ENCODE measurements around the gene SIGLEC15. TPM values are rescaled to one million over a fixed set of nuclear protein-coding genes. Genes with fewer than 3 reads are reported as not detected.

SIGLEC15 gene
- polyA plus RNA-seq, 3 donors = 6.5 to 9.9 (median 7.8) TPM

DNA sequence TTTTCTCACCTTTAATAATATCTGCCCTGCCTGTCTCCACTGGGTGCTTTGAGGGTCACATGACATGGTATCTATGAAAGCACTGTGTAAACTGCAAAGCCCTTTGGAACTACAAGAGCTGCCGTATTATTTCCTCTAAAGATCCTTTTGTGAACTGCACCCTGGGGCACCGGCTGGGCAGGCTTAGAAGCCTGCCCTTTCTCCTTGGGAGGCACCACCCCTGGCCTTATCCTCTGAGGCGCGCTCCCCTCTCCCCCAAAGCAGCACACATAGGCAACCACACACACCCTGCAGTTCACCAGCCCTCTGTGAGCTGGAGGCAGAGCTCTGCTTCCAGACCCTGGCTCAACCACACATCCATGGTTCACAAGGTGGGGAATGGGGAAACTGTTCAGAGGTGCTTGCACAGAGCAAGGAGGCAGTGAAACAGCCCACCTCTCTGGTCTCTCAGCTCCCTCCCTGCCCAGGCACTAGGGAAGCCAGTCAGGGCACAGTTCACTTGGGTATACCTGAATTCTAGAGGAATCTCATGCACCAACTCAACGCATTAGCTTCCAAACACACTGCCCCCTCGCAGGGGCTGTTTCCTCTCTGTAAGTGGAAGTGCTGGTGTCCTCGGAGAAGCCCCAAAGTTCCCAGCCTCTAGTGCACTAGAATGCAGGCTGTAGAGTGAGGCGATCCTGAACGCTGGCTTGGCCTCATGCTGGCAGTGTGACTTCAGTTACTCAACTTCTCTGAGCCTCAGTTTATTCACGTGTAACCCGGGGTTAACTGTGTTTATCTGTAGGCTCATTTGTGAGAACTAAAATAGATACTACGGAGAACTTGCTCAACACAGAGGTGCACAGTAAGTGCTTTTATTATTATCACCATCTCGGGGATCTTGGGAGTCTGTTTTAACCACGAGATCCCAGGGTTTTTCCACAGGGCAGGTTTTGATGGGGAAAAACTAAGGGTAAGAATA is 11.0 kb downstream of the SIGLEC15 start:
- H3K4me1 ChIP-seq (ENCODE audit: control insufficient read depth in 1 of 2, insufficient read depth in 2 of 2, low read length in 2 of 2) = peaks cover 18 to 36% of the 10 kb centered on the region in 2 donors
- H2AFZ ChIP-seq (ENCODE audit: insufficient read depth, low read depth, low read length, poor library complexity, severe bottlenecking) = no peak overlapping the region
- WGBS (ENCODE audit: insufficient coverage) = 80% methylated on average over 5 of the region's 14 CpGs
- Mint-ChIP-seq H3K27me3 (ENCODE audit: low read depth in 3 of 3) (peaks cover 20 to 35% (median 22%) of the 10 kb centered on the region in 3 donors), H3K27ac (peak overlapping the region in 1 of 7 donors; percentile 2), H3K4me3 (peak overlapping the region; percentile 45 to 85), H3K4me1 (peaks cover 39% of the 10 kb centered on the region), H3K9me3 (peaks cover 0 to 4% (median 0%) of the 10 kb centered on the region in 7 donors), H3K36me3 (peaks cover 4 to 9% of the 10 kb centered on the region in 2 donors)
- no peaks in the 10 kb centered on the region for H3K79me2 ChIP-seq (ENCODE audit: insufficient read depth, low read length)
- H3K4me3 ChIP-seq (replicated peaks in 1 of 3; ENCODE audit: low read depth in 2 of 3, low read length in 3 of 3) = peak overlapping the region in 1 of 3 experiments; percentile 66
- H3K27me3 ChIP-seq (ENCODE audit: control insufficient read depth in 2 of 2, insufficient read depth in 2 of 2, low read length in 2 of 2) = peaks cover 13 to 22% of the 10 kb centered on the region in 2 donors
- H3K9me3 ChIP-seq (replicated peaks in 1 of 2; ENCODE audit: control insufficient read depth in 1 of 2, insufficient read depth in 1 of 2, low read length in 2 of 2) = no peaks in the 10 kb centered on the region
- no peaks in the 10 kb centered on the region for H3K36me3 ChIP-seq (replicated peaks in 1 of 2; ENCODE audit: control insufficient read depth in 1 of 2, insufficient read depth in 2 of 2, low read length in 2 of 2)
- intact Hi-C loops (cut with micrococcal nuclease) = loop anchor here (2.0 to 10.0 kb wide), 6 partner anchors 59 to 172 kb away; partner anchors contain the start of gene SLC14A1 (in 1 of the 2)
- H3K9ac ChIP-seq (ENCODE audit: insufficient read depth, low read length, poor library complexity, severe bottlenecking) = no peak overlapping the region
- H3K4me2 ChIP-seq (replicated peaks; ENCODE audit: extremely low read depth, low read length, poor library complexity, severe bottlenecking) = peak overlapping the region; percentile 73
- no peak overlapping the region for H3K27ac ChIP-seq (ENCODE audit: low read depth in 1 of 2, low read length in 2 of 2)
- no peaks in the 10 kb centered on the region for H4K20me1 ChIP-seq (ENCODE audit: insufficient read depth, low read length)
- TF ChIP-seq, protein P1, sequence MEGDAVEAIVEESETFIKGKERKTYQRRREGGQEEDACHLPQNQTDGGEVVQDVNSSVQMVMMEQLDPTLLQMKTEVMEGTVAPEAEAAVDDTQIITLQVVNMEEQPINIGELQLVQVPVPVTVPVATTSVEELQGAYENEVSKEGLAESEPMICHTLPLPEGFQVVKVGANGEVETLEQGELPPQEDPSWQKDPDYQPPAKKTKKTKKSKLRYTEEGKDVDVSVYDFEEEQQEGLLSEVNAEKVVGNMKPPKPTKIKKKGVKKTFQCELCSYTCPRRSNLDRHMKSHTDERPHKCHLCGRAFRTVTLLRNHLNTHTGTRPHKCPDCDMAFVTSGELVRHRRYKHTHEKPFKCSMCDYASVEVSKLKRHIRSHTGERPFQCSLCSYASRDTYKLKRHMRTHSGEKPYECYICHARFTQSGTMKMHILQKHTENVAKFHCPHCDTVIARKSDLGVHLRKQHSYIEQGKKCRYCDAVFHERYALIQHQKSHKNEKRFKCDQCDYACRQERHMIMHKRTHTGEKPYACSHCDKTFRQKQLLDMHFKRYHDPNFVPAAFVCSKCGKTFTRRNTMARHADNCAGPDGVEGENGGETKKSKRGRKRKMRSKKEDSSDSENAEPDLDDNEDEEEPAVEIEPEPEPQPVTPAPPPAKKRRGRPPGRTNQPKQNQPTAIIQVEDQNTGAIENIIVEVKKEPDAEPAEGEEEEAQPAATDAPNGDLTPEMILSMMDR (IDR thresholded peaks at IDR 0.05) = no peak
- no peak for DNase-seq

- Histone ChIP-seq H3K4me3 (replicated peaks in 1 of 3; ENCODE audit: low read depth in 2 of 3, low read length in 3 of 3) (peak overlapping the region in 2 of 3 experiments; percentile 11 to 66), H3K27me3 (ENCODE audit: control insufficient read depth in 2 of 2, insufficient read depth in 2 of 2, low read length in 2 of 2) (peaks cover 13 to 22% of the 10 kb centered on the region in 2 donors), H3K4me1 (ENCODE audit: control insufficient read depth in 1 of 2, insufficient read depth in 2 of 2, low read length in 2 of 2) (peaks cover 18 to 36% of the 10 kb centered on the region in 2 donors), H3K36me3 (replicated peaks in 1 of 2; ENCODE audit: control insufficient read depth in 1 of 2, insufficient read depth in 2 of 2, low read length in 2 of 2) (no peaks in the 10 kb centered on the region), H3K9me3 (replicated peaks in 1 of 2; ENCODE audit: control insufficient read depth in 1 of 2, insufficient read depth in 1 of 2, low read length in 2 of 2) (no peaks in the 10 kb centered on the region), H2AFZ (ENCODE audit: insufficient read depth, low read depth, low read length, poor library complexity, severe bottlenecking) (peak overlapping the region; percentile 68), H3K27ac (ENCODE audit: low read depth in 1 of 2, low read length in 2 of 2) (no peak overlapping the region), H3K79me2 (ENCODE audit: insufficient read depth, low read length) (no peaks in the 10 kb centered on the region), H4K20me1 (ENCODE audit: insufficient read depth, low read length) (no peaks in the 10 kb centered on the region), H3K4me2 (replicated peaks; ENCODE audit: extremely low read depth, low read length, poor library complexity, severe bottlenecking) (peak overlapping the region; percentile 73), H3K9ac (ENCODE audit: insufficient read depth, low read length, poor library complexity, severe bottlenecking) (peak overlapping the region; percentile 25)
- 20% methylated on average over 76 of the region's 84 CpGs for WGBS (ENCODE audit: insufficient coverage)
- intact Hi-C loops (cut with micrococcal nuclease) = loop anchor here (2.0 to 10.0 kb wide), 6 partner anchors 60 to 173 kb away; partner anchors contain the start of gene SLC14A1 (in 1 of the 2)
- Mint-ChIP-seq H3K27ac (peak overlapping the region in 2 of 7 donors; percentile 12 to 15), H3K4me1 (peaks cover 39% of the 10 kb centered on the region), H3K27me3 (ENCODE audit: low read depth in 3 of 3) (peaks cover 20 to 35% (median 22%) of the 10 kb centered on the region in 3 donors), H3K9me3 (peaks cover 0 to 4% (median 0%) of the 10 kb centered on the region in 7 donors), H3K36me3 (peaks cover 10 to 16% of the 10 kb centered on the region in 2 donors), H3K4me3 (peak overlapping the region; percentile 66 to 86)
- TF ChIP-seq, protein P1 (IDR thresholded peaks at IDR 0.05) = peak; percentile 56
- peak; percentile 80 to 81 (median 81) for DNase-seq
Measured at GRCh38 chr18:45837283-45838070, 12.0 kb downstream of the SIGLEC15 start.
